NOMO-1 treated with DMSO at 0.1 percent for 48 hours (cell line): Measurements from ENCODE around the gene HSPA1A.
A peak's percentile ranks its signal among the peaks of the same experiment; 100 is the strongest.

ENCODE experiments used
- DNase-seq: peaks from one replicate; lab custom pipeline; 2025; ENCODE audit not compliant: unreplicated experiment; lab: John Stamatoyannopoulos, UW

Gene HSPA1A

GRCh38 chr6:31815025-31815838 lies at the start of gene HSPA1A, which contains the start of gene HSPA1L:
TSS of gene HSPA1A (plus strand) at chr6:31815543. CDS start at chr6:31815757, 214 bp downstream.
TSS of gene HSPA1L (minus strand) at chr6:31815283. CDS start at chr6:31811972, 3,311 bp downstream.
- DNase-seq: peak; percentile 65

GRCh38 chr6:31765559-31765909 lies 49.8 kb upstream of the HSPA1A start:
- DNase-seq: no peak

- no peak for DNase-seq
Measured at GRCh38 chr6:31765910-31766794, 49.2 kb upstream of the HSPA1A start.

- no peak for DNase-seq
Measured at GRCh38 chr6:31767096-31767645, 48.2 kb upstream of the HSPA1A start.

- peak; percentile 65 for DNase-seq
Measured at GRCh38 chr6:31768363-31769257, 46.7 kb upstream of the HSPA1A start.

- peak; percentile 77 for DNase-seq
Measured at GRCh38 chr6:31769684-31770371, 45.5 kb upstream of the HSPA1A start.

GRCh38 chr6:31770860-31771259 lies 44.5 kb upstream of the HSPA1A start:
- DNase-seq: no peak

- no peak for DNase-seq
Measured at GRCh38 chr6:31771992-31772358, 43.4 kb upstream of the HSPA1A start.

GRCh38 chr6:31775184-31775583 lies 40.2 kb upstream of the HSPA1A start:
- DNase-seq: no peak

- no peak for DNase-seq
Measured at GRCh38 chr6:31775633-31776484, 39.5 kb upstream of the HSPA1A start.

GRCh38 chr6:31776485-31776988 lies 38.8 kb upstream of the HSPA1A start:
- no peak for DNase-seq

- DNase-seq: peak; percentile 49
Measured at GRCh38 chr6:31776989-31777666, 38.2 kb upstream of the HSPA1A start, which contains the start of gene VWA7. TSS of gene VWA7 (minus strand) at chr6:31777328. CDS start at chr6:31776779, 549 bp downstream.

- DNase-seq: no peak
Measured at GRCh38 chr6:31777667-31778050, 37.7 kb upstream of the HSPA1A start.

- no peak for DNase-seq
Measured at GRCh38 chr6:31778193-31778592, 37.1 kb upstream of the HSPA1A start.

GRCh38 chr6:31778999-31779885 lies 36.1 kb upstream of the HSPA1A start:
- no peak for DNase-seq

- DNase-seq: no peak
Measured at GRCh38 chr6:31779908-31780307, 35.4 kb upstream of the HSPA1A start.

GRCh38 chr6:31780507-31781243 lies 34.7 kb upstream of the HSPA1A start:
- no peak for DNase-seq
